Neural cell (in vitro differentiated cells): ENCODE measurements around the gene CLTCL1. TPM values are rescaled to one million over a fixed set of nuclear protein-coding genes. Genes with fewer than 3 reads are reported as not detected.

Experiments
- H2AFZ ChIP-seq: fragments of 200-600, 300-800 bp; sonication (generic), shearing (Covaris generic); 2 replicates; pipeline ENCODE4 v1.6.0; 2014; ENCODE audit warnings: low read depth, mild to moderate bottlenecking, antibody characterized with exemption, low read length, moderate library complexity
- H3F3A ChIP-seq: fragments of 200-600 bp; shearing (Covaris generic); 2 replicates; pipeline ENCODE4 v1.6.1; 2016; ENCODE audit warnings: mild to moderate bottlenecking, moderate library complexity, mixed read lengths, antibody characterized with exemption, low read length; ENCODE audit not compliant: insufficient read depth, poor library complexity, severe bottlenecking
- H3K27ac ChIP-seq: fragments of 200-600, 300-800 bp; sonication (generic), shearing (Covaris generic); 2 replicates; pipeline ENCODE4 v1.5.1; 2014; ENCODE audit warnings: mild to moderate bottlenecking, low read length, moderate library complexity
- H3K27me3 ChIP-seq: fragments of 300-800, 200-600 bp; sonication (generic), shearing (Covaris generic); 2 replicates; pipeline ENCODE4 v1.6.0; 2014; ENCODE audit warnings: mild to moderate bottlenecking, low read depth, low read length, moderate library complexity; ENCODE audit not compliant: insufficient read depth
- H3K36me3 ChIP-seq: fragments of 300-800, 200-600 bp; sonication (generic), shearing (Covaris generic); 2 replicates; pipeline ENCODE4 v1.5.1; 2014; ENCODE audit warnings: mild to moderate bottlenecking, antibody characterized with exemption, low read length, moderate library complexity; ENCODE audit not compliant: insufficient read depth
- H3K4me2 ChIP-seq: fragments of 300-800, 200-600 bp; sonication (generic), shearing (Covaris generic); 2 replicates; pipeline ENCODE4 v1.6.0; 2014; ENCODE audit warnings: mild to moderate bottlenecking, low read length
- H3K4me3 ChIP-seq: fragments of 300-800, 200-600 bp; sonication (generic), shearing (Covaris generic); 2 replicates; pipeline ENCODE4 v1.5.1; 2014; ENCODE audit warnings: mild to moderate bottlenecking, low read length, moderate library complexity
- H3K79me2 ChIP-seq: fragments of 200-600 bp; shearing (Covaris generic); replicated peaks from 2 replicates; pipeline ENCODE4 v1.6.0; 2014; ENCODE audit warnings: mild to moderate bottlenecking, low read length, moderate library complexity; ENCODE audit not compliant: insufficient read depth
- H3K9ac ChIP-seq: fragments of 300-800, 200-600 bp; sonication (generic), shearing (Covaris generic); 2 replicates; pipeline ENCODE4 v1.6.1; 2016; ENCODE audit warnings: mild to moderate bottlenecking, low read length, mixed read lengths
- H3K9me2 ChIP-seq: fragments of 200-600 bp; shearing (Covaris generic); 2 replicates; pipeline ENCODE4 v1.6.1; 2016; ENCODE audit warnings: mild to moderate bottlenecking, low read length, mixed read lengths; ENCODE audit not compliant: insufficient read depth
- H3K9me3 ChIP-seq: fragments of 200-600, 300-800 bp; sonication (generic), shearing (Covaris generic); 2 replicates; pipeline ENCODE4 v1.6.1; 2016; ENCODE audit warnings: mild to moderate bottlenecking, mixed run types, low read length, moderate library complexity, mixed read lengths
- H4K20me1 ChIP-seq: fragments of 200-600 bp; shearing (Covaris generic); 2 replicates; pipeline ENCODE4 v1.6.1; 2016; ENCODE audit warnings: mild to moderate bottlenecking, mixed run types; ENCODE audit not compliant: insufficient read depth
- CTCF ChIP-seq: fragments of 450-650 bp; IDR thresholded peaks from 2 replicates; pipeline ENCODE4 v1.5.1; 2014; ENCODE audit warnings: antibody characterized with exemption, mild to moderate bottlenecking, moderate library complexity; ENCODE audit not compliant: poor library complexity, severe bottlenecking
- EP300 ChIP-seq: fragments of 450-650 bp; conservative IDR thresholded peaks from 2 replicates; pipeline ENCODE4 v1.6.1; 2014; ENCODE audit warnings: antibody characterized with exemption, mild to moderate bottlenecking, moderate library complexity; ENCODE audit not compliant: poor library complexity, severe bottlenecking
- MXI1 ChIP-seq: fragments of 450-650 bp; conservative IDR thresholded peaks from 2 replicates; pipeline ENCODE4 v1.6.1; 2014; ENCODE audit warnings: antibody characterized with exemption, mild to moderate bottlenecking; ENCODE audit not compliant: poor library complexity, severe bottlenecking
- POLR2AphosphoS5 ChIP-seq: IDR thresholded peaks from 2 replicates; pipeline ENCODE4 v1.6.1; 2012
- RAD21 ChIP-seq: fragments of 450-650 bp; conservative IDR thresholded peaks from 2 replicates; pipeline ENCODE4 v1.6.1; 2014; ENCODE audit warnings: antibody characterized with exemption, mild to moderate bottlenecking, moderate library complexity
- REST ChIP-seq: IDR thresholded peaks from 2 replicates; pipeline ENCODE4 v1.6.1; 2012; ENCODE audit warnings: borderline replicate concordance
- SMC3 ChIP-seq: fragments of 450-650 bp; conservative IDR thresholded peaks from 2 replicates; pipeline ENCODE4 v1.6.1; 2014; ENCODE audit warnings: antibody characterized with exemption, mild to moderate bottlenecking, moderate library complexity; ENCODE audit not compliant: poor library complexity
- polyA plus RNA-seq: library from polyadenylated mRNA; depleted of rRNA; stranded (reverse); fragments of >200 nt; gene quantifications from 2 replicates; pipeline ENCODE4 v1.2.3, GENCODE V29; 2014

The CLTCL1 gene
- polyA plus RNA-seq, 1 donor from 2014 or later, result 7.8 TPM

- H3K4me2 ChIP-seq, result peak overlapping the region; percentile 51
- peak overlapping the region; percentile 88 for H3K4me3 ChIP-seq
- H3F3A ChIP-seq, result no peaks in the 10 kb centered on the region
- no peak overlapping the region for H3K27ac ChIP-seq
- H2AFZ ChIP-seq, result peak overlapping the region; percentile 56
- no peaks in the 10 kb centered on the region for H3K9me3 ChIP-seq
- no peaks in the 10 kb centered on the region for H4K20me1 ChIP-seq
- H3K27me3 ChIP-seq, result peaks cover 11% of the 10 kb centered on the region
- no peaks in the 10 kb centered on the region for H3K9me2 ChIP-seq
- H3K79me2 ChIP-seq, result no peaks in the 10 kb centered on the region
- H3K9ac ChIP-seq, result peak overlapping the region; percentile 71
- TF ChIP-seq MXI1 (peak; percentile 38), RAD21 (peak; percentile 16), REST (peak; percentile 22), SMC3 (no peak), POLR2AphosphoS5 (no peak)
- H3K36me3 ChIP-seq, result no peaks in the 10 kb centered on the region
Observed at GRCh38 chr22:19291218-19291579, 320 bp downstream of the CLTCL1 start.

DNA sequence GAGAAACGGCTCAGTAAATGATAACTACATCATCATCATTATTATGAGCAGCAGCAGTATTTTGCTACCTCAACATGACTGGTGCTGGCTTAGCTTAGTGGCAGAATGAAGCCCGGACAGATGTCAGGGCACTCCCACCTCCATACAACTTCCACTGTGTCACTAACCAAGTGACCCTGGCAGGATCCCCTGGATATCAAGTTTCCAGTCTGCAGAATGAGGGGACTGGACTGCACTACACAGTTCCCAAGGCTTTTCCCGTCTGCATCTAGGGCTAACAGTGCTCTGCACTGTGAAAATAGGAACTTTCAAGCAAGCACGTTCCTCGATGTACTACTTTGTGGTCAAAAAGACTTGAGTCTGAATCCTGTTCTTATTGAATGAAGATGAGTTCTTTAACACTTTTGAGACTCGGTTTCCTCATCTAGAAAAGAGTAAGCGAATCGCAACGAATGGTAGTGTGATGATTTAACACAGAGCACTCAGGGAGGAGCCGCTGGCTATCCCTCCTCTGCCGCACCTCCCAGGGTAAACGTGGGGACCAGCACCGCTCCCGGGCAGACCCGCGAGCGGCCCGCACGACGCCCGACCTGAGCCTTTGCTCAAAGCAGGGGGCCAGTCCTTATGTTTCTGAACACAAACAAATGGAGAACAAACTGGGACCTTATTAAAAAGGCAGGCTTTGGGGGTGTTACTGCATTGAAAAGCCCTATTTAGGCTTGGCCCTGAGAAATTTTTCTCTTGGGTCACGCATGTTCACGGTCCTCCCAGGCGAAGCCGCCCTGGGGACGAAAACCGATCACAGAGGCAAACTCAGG is 910 bp downstream of the CLTCL1 start:
- peak overlapping the region; percentile 51 for H3K4me2 ChIP-seq
- H3K9ac ChIP-seq, result peak overlapping the region; percentile 71
- TF ChIP-seq SMC3, result no peak
- TF ChIP-seq REST, result no peak
- TF ChIP-seq CTCF, result no peak
- no peak for TF ChIP-seq MXI1
- no peak for TF ChIP-seq EP300
- peak overlapping the region; percentile 88 for H3K4me3 ChIP-seq
- H3K9me3 ChIP-seq, result no peaks in the 10 kb centered on the region
- H3K9me2 ChIP-seq, result no peaks in the 10 kb centered on the region
- no peaks in the 10 kb centered on the region for H3K79me2 ChIP-seq
- H3F3A ChIP-seq, result no peaks in the 10 kb centered on the region
- peak overlapping the region; percentile 56 for H2AFZ ChIP-seq
- no peaks in the 10 kb centered on the region for H4K20me1 ChIP-seq
- no peaks in the 10 kb centered on the region for H3K36me3 ChIP-seq
- no peak overlapping the region for H3K27ac ChIP-seq
- H3K27me3 ChIP-seq, result peaks cover 11% of the 10 kb centered on the region
